NCI-H446 treated with DMSO at 0.1 percent for 48 hours (cell line): ENCODE results near the gene NSA2.

Experiments
- DNase-seq: peaks from one replicate; lab custom pipeline; 2025; lab: John Stamatoyannopoulos, UW

The NSA2 gene

DNA sequence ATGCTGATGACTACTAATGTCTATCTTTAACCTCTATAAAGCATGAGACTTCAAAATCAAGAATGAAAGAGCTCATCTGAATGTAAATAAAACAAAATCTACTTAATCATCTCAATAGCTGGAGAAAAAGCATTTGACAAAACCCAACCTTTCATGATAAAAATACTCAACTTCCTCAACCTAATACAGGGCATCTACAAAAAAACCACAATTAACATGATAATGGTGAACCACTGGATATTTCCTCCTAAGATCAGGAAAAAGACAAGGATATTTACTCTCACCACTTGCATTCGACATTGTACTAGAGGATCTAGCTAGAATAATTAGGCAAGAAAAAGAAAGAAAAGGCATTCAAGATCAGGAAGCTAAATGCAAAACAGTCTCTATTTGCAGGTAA lies 49.8 kb downstream of the NSA2 start:
- no peak for DNase-seq

GRCh38 chr5:74822288-74822687 lies 55.2 kb downstream of the NSA2 start:
- no peak for DNase-seq

DNA sequence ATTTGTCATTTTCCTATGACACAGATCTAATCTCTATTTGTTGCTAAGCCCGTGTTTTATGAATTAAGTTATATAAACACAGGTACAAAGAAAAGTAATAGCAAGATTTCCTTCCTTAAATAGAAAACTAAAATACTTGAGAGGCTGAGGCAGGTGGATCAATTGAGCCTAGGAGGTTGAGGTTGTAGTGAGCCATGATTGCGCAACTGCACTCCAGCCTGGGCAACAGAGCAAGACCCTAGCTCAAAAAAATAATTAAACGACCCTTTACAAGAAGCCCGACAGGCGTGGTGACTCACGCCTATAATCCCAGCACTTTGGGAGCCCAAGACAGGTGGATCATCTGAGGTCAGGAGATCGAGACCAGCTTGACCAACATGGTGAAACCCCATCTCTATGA lies 62.4 kb downstream of the NSA2 start:
- DNase-seq: no peak
